NCI-H128 (cell line): ENCODE data around the gene PRKACA.

Source experiments
- DNase-seq: peaks from one replicate; lab custom pipeline; 2025; ENCODE audit not compliant: unreplicated experiment; lab: John Stamatoyannopoulos, UW

PRKACA gene

GRCh38 chr19:14096272-14096992 lies 21.1 kb downstream of the PRKACA start:
- no peak for DNase-seq

- DNase-seq = no peak
Observed at GRCh38 chr19:14094854-14095253, 22.7 kb downstream of the PRKACA start.

- DNase-seq = no peak
Observed at GRCh38 chr19:14093117-14093823, 24.3 kb downstream of the PRKACA start.

DNA sequence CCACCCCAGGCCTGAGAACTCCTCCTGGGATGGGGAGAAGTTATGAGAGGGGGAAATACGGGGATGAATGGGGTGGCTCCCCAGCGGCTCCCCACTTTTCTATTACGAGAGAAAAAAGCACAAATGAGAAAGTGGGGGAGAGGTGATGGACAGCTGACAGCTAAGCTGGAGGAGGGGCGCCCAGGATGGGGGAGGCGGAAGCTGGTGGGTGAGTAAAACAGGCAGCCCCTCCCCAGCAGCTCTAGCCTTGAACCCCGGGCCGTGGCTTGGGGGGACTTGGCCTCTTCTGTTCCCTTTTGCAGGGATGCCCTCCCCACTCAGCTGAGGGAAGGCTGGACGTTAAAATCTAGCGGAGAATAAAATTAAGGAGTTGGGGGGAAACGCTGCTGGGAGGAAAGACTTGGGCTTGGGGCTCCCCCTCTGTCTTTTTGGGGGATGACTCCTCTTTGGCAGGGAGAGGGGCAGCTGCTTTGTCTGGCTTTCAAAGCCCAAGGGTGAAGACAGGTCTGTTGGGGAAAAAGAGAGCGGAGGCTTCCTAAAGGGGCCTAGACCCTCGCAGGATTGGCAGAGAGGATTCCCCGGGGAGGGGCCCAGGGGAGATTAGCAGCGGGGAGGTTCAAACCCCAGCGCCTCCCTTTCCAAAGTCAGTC lies 25.6 kb downstream of the PRKACA start:
- no peak for DNase-seq

DNA sequence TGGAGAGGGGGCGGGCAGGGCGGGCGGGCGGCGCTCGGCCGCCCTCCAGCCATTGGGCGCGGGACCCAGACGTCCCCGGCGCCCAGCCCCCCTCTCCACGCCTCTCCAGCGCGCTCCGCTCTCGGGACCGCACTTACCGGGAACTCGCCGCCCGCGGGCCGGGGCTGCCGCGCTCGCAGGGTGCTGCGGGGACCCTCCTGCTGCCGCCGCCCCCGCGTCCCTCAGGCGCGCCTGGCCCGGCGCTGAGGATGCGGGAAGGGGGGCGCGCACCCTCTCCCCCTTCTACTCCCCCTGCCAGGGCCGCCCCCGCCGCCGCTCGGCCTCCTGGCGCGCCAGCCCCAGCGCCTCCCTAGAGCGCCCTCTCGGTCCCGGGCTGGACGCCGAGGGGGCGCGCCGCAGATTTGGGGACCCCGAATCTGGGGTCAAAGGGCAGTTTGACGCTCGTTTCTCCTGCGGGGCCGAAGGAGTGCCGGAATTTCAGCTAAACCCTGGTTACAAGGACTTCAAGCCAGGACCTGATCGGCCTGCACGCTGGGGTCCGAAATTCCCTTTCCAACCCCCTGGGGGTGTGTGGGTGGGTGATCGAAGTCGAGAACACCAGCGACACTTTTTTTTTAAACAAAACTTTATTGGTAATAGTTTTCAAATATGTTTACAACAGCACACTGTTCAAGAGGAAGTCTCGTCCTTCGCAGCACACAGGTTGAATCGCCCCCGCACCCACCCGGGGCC lies 26.3 kb downstream of the PRKACA start:
- DNase-seq = peak; percentile 74

- DNase-seq = peak; percentile 74
Observed at GRCh38 chr19:14090509-14091080, 27.0 kb downstream of the PRKACA start, which contains the start of gene SAMD1. Gene SAMD1 (minus strand): TSS chr19:14090751.

DNA sequence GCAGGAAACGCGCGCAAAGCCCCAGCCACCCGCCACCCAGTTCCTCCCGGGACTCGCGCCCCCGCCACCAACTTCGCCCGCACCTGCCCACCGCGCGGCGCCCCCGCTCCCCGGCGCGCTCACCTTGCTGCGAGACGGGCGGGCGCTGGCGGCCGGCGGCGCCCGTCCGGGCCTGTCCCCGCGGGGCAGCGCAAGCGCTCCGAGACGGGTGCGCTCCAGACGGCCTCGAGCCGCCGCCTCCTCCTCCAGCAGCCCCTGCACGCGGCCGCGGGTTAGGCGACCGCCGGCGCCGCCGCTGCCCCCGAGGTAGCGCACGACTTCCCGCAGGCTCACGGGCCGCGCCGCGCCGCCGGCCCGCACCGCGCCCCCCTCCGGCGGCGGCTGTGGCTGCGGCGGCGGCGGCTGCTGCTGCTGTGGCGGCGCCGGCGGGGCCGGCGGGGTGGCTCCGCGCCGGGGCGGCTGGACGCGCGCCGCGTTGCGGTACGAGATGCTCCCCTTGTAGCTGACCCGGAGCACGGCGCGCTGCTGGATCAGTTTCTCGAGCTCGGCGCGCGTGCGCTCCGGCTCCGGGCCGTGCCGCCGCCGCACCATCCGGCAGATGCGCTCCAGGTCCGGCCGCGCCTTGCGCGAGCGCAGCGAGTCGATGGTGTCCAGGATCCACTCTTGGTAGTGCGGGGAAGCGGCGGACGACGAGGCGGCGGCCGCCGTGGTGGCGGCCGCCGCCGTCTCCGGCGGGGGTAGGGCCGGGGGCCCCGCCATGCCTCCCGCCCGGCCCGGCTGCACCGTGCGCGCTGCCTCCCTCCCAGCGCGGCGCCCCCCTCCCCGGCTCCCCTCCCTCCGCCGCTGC lies 27.7 kb downstream of the PRKACA start:
- no peak for DNase-seq

- no peak for DNase-seq
Observed at GRCh38 chr19:14089412-14089661, 28.2 kb downstream of the PRKACA start.

GRCh38 chr19:14088634-14089411 lies 28.7 kb downstream of the PRKACA start:
- DNase-seq = no peak

DNA sequence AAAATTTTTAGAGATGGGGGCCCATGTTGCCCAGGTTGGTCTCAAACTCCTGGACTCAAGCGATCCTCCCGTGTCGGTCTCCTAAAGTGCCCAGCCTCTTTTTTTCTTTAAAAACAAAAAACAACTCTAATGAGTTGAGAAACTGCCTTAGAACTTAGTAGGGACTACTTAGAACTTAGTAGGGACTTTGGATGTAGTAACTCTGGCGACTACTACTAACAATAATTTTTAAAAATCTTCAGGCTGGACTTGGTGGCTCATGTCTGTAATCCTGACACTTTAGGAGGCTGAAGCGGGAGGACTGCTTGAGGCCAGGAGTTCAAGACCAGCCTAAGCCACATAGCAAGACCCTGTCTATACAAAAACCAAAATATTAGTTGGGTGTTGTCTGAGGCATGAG lies 31.5 kb downstream of the PRKACA start:
- DNase-seq = no peak

- DNase-seq = no peak
Observed at GRCh38 chr19:14085309-14085995, 32.1 kb downstream of the PRKACA start, which contains the start of gene C19orf67. Gene C19orf67 (minus strand): TSS chr19:14085783. CDS start chr19:14085627, 156 bp downstream.

- DNase-seq = no peak
Observed at GRCh38 chr19:14082675-14082960, 34.9 kb downstream of the PRKACA start.

DNA sequence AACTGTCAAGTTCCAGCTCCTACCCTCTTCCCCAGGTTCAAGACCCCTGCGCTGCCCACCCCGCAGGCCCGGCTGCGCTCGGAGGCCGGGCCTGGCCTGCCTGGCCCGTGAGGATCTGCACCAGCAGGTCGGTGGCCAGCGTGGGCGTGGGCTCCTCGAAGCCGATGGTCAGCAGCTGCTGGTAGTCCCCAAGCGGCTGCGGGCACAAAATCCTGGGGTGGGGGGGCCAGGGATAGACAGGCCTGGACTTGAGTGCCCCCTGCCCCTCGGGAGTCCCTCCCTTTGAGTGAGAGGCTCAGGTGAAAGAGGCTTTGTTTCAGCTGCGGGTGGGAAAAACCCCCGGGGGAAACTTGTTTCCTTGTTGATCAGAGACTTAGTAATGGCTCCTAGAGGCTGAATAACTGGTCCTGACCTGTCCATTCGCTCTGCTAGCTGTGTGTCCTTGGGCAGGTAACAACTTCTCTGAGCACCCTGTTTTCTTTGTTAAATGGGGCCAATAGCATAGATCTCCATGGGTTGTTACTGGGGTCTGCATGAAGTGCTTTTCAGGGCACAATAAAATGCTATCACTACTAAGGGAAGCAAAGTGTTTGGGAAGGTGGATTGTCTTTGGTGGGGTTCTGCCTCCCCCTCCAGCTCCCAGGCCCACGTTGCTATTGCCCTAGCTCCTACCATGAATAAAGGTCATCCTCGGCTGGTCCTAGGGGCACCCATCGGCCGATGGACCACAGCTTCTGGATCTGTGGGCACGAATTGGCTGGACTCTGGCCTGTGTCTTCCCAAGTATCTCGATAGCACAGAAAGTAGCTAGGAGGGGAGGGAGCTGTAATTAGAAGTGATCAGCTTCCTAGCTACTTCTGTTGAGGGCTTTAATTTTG lies 35.5 kb downstream of the PRKACA start:
- DNase-seq = no peak

- peak; percentile 96 for DNase-seq
Observed at GRCh38 chr19:14080887-14081796, 36.4 kb downstream of the PRKACA start.

DNA sequence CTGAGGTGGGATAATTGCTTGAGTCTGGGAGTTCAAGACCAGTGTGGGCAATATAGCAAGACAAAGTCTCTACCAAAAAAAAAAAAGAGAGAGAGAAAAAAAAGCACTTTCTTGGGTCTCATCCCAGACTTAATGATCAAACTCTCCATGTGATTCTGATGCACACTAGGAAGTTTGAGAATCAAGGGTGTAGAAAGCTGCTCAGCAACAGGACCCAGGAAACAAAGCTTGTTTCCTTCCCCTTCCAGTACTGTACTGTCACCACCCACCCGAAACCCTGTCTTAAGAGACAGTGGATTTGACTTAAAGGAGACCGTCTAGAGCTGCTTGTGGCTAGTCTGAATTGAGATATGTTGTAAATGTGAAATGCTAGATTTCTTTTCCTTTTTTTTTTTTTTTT lies 39.2 kb downstream of the PRKACA start:
- DNase-seq = no peak

- no peak for DNase-seq
Observed at GRCh38 chr19:14073925-14074838, 43.4 kb downstream of the PRKACA start.
